ENCODE data around the gene PLAGL2.

PLAGL2 gene

GRCh38 chr20:32191422-32191821, 16.1 kb downstream of the PLAGL2 start:
- POLR2A ChIA-PET (ENCODE audit: low non-redundant PET), result no interaction called here
- no peak for DNase-seq (ENCODE audit: low spot score)
- H3K27ac ChIP-seq, result peak overlapping the region; percentile 29
- no peak for TF ChIP-seq CTCF (conservative IDR thresholded peaks at IDR 0.05; ENCODE audit: low read depth)
- CTCF ChIA-PET, result no interaction called here

- no peak for DNase-seq (ENCODE audit: low spot score)
- H3K27ac ChIP-seq, result peak overlapping the region; percentile 29
- ChIA-PET CTCF (no interaction called here), POLR2A (ENCODE audit: low non-redundant PET) (no interaction called here)
- TF ChIP-seq CTCF (conservative IDR thresholded peaks at IDR 0.05; ENCODE audit: low read depth), result no peak
Measured at GRCh38 chr20:32190616-32191415, 16.7 kb downstream of the PLAGL2 start.

- no peak for TF ChIP-seq CTCF (conservative IDR thresholded peaks at IDR 0.05; ENCODE audit: low read depth)
- H3K27ac ChIP-seq, result peak overlapping the region; percentile 29
- POLR2A ChIA-PET (ENCODE audit: low non-redundant PET), result no interaction called here
- CTCF ChIA-PET, result interaction anchor here (0.6 kb wide), 1 partner anchor 386 kb away, joined by 3 read pairs; no protein-coding TSS in a partner anchor
- DNase-seq (ENCODE audit: low spot score), result no peak
Measured at GRCh38 chr20:32189691-32190615, 17.6 kb downstream of the PLAGL2 start.

- TF ChIP-seq CTCF (conservative IDR thresholded peaks at IDR 0.05; ENCODE audit: low read depth), result no peak
- H3K27ac ChIP-seq, result no peak overlapping the region
- DNase-seq (ENCODE audit: low spot score), result no peak
- ChIA-PET CTCF (interaction anchor here (0.6 kb wide), 1 partner anchor 385 kb away, joined by 3 read pairs; no protein-coding TSS in a partner anchor), POLR2A (ENCODE audit: low non-redundant PET) (no interaction called here)
Measured at GRCh38 chr20:32189123-32189410, 18.5 kb downstream of the PLAGL2 start.

GRCh38 chr20:32188376-32189122, 19.0 kb downstream of the PLAGL2 start:
- no peak overlapping the region for H3K27ac ChIP-seq
- DNase-seq (ENCODE audit: low spot score), result no peak
- ChIA-PET POLR2A (ENCODE audit: low non-redundant PET) (no interaction called here), CTCF (interaction anchor here (0.6 kb wide), 1 partner anchor 12 kb away, joined by 3 read pairs; no protein-coding TSS in a partner anchor)
- TF ChIP-seq CTCF (conservative IDR thresholded peaks at IDR 0.05; ENCODE audit: low read depth), result no peak

- no peak for DNase-seq (ENCODE audit: low spot score)
- TF ChIP-seq CTCF (conservative IDR thresholded peaks at IDR 0.05; ENCODE audit: low read depth), result no peak
- ChIA-PET POLR2A (ENCODE audit: low non-redundant PET) (no interaction called here), CTCF (interaction anchor here (0.7 kb wide), 2 partner anchors 157 to 522 kb away, joined by 3 read pairs; no protein-coding TSS in a partner anchor)
- no peak overlapping the region for H3K27ac ChIP-seq
Measured at GRCh38 chr20:32186506-32186905, 21.0 kb downstream of the PLAGL2 start.
